WTC11 (cell line): Measurements from ENCODE around the gene TIE1. TPM values are rescaled to one million over a fixed set of nuclear protein-coding genes. Genes with fewer than 3 reads are reported as not detected.

Experiments used
- ATAC-seq: fragments of 200-7000 bp; cut with Tn5 transposase; 2 replicates; pipeline ENCODE4 v1.10.0; 2021; ENCODE audit warnings: mild to moderate bottlenecking, moderate library complexity
- CTCF ChIA-PET: fragments of 300-600 bp; sonication (Branson Sonifier 250); formaldehyde crosslinking; loops from one replicate; lab custom pipeline; 2021; ENCODE audit warnings: antibody characterized with exemption; lab: Charles Lee
- POLR2A ChIA-PET: fragments of 350-600 bp; sonication (Branson Sonifier 250); formaldehyde crosslinking; loops from one replicate; lab custom pipeline; 2021; ENCODE audit warnings: antibody characterized with exemption; lab: Charles Lee
- DNase-seq: peaks from one replicate; pipeline ENCODE4 v3.0.0; 2021; ENCODE audit warnings: low spot score
- H3K27ac Mint-ChIP-seq: 2 replicates; pipeline ENCODE4 v1.8.0; 2021; ENCODE audit warnings: mixed read lengths
- H3K27me3 Mint-ChIP-seq: 2 replicates; pipeline ENCODE4 v1.8.0; 2021; ENCODE audit warnings: low read depth, mild to moderate bottlenecking, moderate library complexity, mixed read lengths
- H3K36me3 Mint-ChIP-seq: 2 replicates; pipeline ENCODE4 v1.8.0; 2021; ENCODE audit warnings: mixed read lengths
- H3K4me1 Mint-ChIP-seq: 2 replicates; pipeline ENCODE4 v1.8.0; 2022; ENCODE audit warnings: mixed read lengths
- H3K4me3 Mint-ChIP-seq: 2 replicates; pipeline ENCODE4 v1.8.0; 2021; ENCODE audit warnings: mild to moderate bottlenecking, moderate library complexity, mixed read lengths
- H3K9me3 Mint-ChIP-seq: 2 replicates; pipeline ENCODE4 v1.8.0; 2021; ENCODE audit warnings: mixed read lengths
- FOXJ3 ChIP-seq: sonication (generic); formaldehyde crosslinking; IDR thresholded peaks from 2 replicates; pipeline ENCODE4 v1.9.0; 2021; ENCODE audit warnings: missing genetic modification reagents, mild to moderate bottlenecking, borderline replicate concordance
- IRF2 ChIP-seq: sonication (generic); formaldehyde crosslinking; IDR thresholded peaks from 2 replicates; pipeline ENCODE4 v1.8.0; 2022; ENCODE audit warnings: low read depth, missing genetic modification reagents, borderline replicate concordance
- KAT7 ChIP-seq: sonication (generic); formaldehyde crosslinking; IDR thresholded peaks from 2 replicates; pipeline ENCODE4 v1.8.1; 2023; ENCODE audit warnings: missing genetic modification reagents, mild to moderate bottlenecking, borderline replicate concordance
- NR3C1 ChIP-seq: sonication (generic); formaldehyde crosslinking; conservative IDR thresholded peaks from 2 replicates; pipeline ENCODE4 v1.8.1; 2023; ENCODE audit warnings: low read depth, mild to moderate bottlenecking, missing genetic modification reagents
- PRRX2 ChIP-seq: fragments of 250-450 bp; sonication (Bioruptor Pico); IDR thresholded peaks from 2 replicates; pipeline ENCODE4 v1.8.0; 2021; ENCODE audit warnings: mild to moderate bottlenecking
- SMAD3 ChIP-seq: sonication (generic); formaldehyde crosslinking; IDR thresholded peaks from 2 replicates; pipeline ENCODE4 v1.8.0; 2022; ENCODE audit warnings: missing genetic modification reagents, mild to moderate bottlenecking, borderline replicate concordance
- SP1 ChIP-seq: sonication (generic); formaldehyde crosslinking; conservative IDR thresholded peaks from 2 replicates; pipeline ENCODE4 v1.8.1; 2022; ENCODE audit warnings: missing genetic modification reagents
- ZBTB21 ChIP-seq: sonication (generic); formaldehyde crosslinking; IDR thresholded peaks from 2 replicates; pipeline ENCODE4 v1.8.1; 2023; ENCODE audit warnings: mild to moderate bottlenecking, missing genetic modification reagents, borderline replicate concordance
- ZNF138 ChIP-seq: sonication (generic); formaldehyde crosslinking; conservative IDR thresholded peaks from 2 replicates; pipeline ENCODE4 v1.8.1; 2022; ENCODE audit warnings: mild to moderate bottlenecking, moderate library complexity, missing genetic modification reagents
- ZNF317 ChIP-seq: sonication (generic); formaldehyde crosslinking; IDR thresholded peaks from 2 replicates; pipeline ENCODE4 v1.8.1; 2023; ENCODE audit warnings: low read depth, mild to moderate bottlenecking, moderate library complexity, missing genetic modification reagents, borderline replicate concordance
- ZNF396 ChIP-seq: fragments of 250-450 bp; sonication (Bioruptor Pico); IDR thresholded peaks from 2 replicates; pipeline ENCODE4 v1.8.0; 2021; ENCODE audit warnings: mild to moderate bottlenecking, moderate library complexity, borderline replicate concordance
- total RNA-seq: library from RNA; stranded (reverse); gene quantifications from 3 replicates; pipeline ENCODE4 v1.2.3, GENCODE V29; 2021
- TF ChIP-seq, protein P1 (sequence below): sonication (generic); formaldehyde crosslinking; IDR thresholded peaks from 2 replicates; pipeline ENCODE4 v1.8.1; 2022; ENCODE audit warnings: low read depth, missing genetic modification reagents, borderline replicate concordance
- TF ChIP-seq, protein P2 (sequence below): sonication (generic); formaldehyde crosslinking; IDR thresholded peaks from 2 replicates; pipeline ENCODE4 v1.8.1; 2023; ENCODE audit warnings: mild to moderate bottlenecking, missing genetic modification reagents, moderate library complexity
- TF ChIP-seq, protein P3 (sequence below): sonication (generic); formaldehyde crosslinking; conservative IDR thresholded peaks from 2 replicates; pipeline ENCODE4 v1.8.1; 2022; ENCODE audit warnings: mild to moderate bottlenecking, missing genetic modification reagents
- TF ChIP-seq, protein P4 (sequence below): sonication (generic); formaldehyde crosslinking; IDR thresholded peaks from 2 replicates; pipeline ENCODE4 v1.8.1; 2022; ENCODE audit warnings: mild to moderate bottlenecking, missing genetic modification reagents, moderate library complexity, borderline replicate concordance
- TF ChIP-seq, protein P5 (sequence below): sonication (generic); formaldehyde crosslinking; IDR thresholded peaks from 2 replicates; pipeline ENCODE4 v1.8.1; 2022; ENCODE audit warnings: low read depth, mild to moderate bottlenecking, moderate library complexity, missing genetic modification reagents, borderline replicate concordance
- TF ChIP-seq, protein P6 (sequence below): sonication (generic); formaldehyde crosslinking; IDR thresholded peaks from 2 replicates; pipeline ENCODE4 v1.8.1; 2023; ENCODE audit warnings: mild to moderate bottlenecking, missing genetic modification reagents, moderate library complexity
- TF ChIP-seq, protein P7 (sequence below): fragments of 200-600 bp; IDR thresholded peaks from 2 replicates; pipeline ENCODE4 v1.8.0; 2022; ENCODE audit warnings: antibody characterized with exemption
- TF ChIP-seq, protein P8 (sequence below): sonication (generic); formaldehyde crosslinking; IDR thresholded peaks from 2 replicates; pipeline ENCODE4 v1.8.0; 2022; ENCODE audit warnings: missing genetic modification reagents

Gene TIE1
- total RNA-seq, 1 experiment from 2014 or later: 2.5 TPM

DNA sequence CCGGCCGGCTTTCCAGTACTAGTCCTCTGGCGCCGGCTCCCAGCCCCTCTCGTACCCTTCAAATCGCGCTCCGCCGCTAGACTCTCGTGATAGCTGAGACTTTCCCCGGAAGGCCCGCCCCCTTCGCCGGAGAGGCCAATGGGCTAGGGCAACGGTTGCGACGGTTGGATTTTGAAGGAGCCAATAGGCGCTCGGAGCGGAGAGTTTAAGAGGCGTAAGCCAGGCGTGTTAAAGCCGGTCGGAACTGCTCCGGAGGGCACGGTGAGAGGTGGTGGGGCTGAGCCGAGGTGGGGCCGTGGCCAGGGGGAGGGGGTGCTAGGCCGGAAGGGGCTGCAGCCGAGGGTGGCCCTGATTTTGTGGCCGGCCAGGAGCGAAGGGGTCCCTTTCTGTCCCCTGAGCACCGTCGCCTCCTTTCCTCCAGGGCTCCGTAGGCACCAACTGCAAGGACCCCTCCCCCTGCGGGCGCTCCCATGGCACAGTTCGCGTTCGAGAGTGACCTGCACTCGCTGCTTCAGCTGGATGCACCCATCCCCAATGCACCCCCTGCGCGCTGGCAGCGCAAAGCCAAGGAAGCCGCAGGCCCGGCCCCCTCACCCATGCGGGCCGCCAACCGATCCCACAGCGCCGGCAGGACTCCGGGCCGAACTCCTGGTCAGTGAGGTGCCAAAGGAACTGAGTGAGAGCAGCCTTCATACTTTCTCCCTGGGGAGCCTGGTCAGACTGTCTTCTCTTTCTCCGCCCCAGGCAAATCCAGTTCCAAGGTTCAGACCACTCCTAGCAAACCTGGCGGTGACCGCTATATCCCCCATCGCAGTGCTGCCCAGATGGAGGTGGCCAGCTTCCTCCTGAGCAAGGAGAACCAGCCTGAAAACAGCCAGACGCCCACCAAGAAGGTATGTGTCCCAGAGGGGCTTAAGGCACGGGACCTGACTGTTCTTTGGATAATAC lies 58.2 kb downstream of the TIE1 start, which contains the start of gene CDC20 (continued):
- TF ChIP-seq, protein P1, sequence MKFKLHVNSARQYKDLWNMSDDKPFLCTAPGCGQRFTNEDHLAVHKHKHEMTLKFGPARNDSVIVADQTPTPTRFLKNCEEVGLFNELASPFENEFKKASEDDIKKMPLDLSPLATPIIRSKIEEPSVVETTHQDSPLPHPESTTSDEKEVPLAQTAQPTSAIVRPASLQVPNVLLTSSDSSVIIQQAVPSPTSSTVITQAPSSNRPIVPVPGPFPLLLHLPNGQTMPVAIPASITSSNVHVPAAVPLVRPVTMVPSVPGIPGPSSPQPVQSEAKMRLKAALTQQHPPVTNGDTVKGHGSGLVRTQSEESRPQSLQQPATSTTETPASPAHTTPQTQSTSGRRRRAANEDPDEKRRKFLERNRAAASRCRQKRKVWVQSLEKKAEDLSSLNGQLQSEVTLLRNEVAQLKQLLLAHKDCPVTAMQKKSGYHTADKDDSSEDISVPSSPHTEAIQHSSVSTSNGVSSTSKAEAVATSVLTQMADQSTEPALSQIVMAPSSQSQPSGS (CRISPR knock-in tag): no peak
- TF ChIP-seq SP1 (peak; percentile 57; the same call in 1 of the 2 replicates), SMAD3 (CRISPR knock-in tag) (no peak)
- TF ChIP-seq, all 79 proteins: peak for 18

DNA sequence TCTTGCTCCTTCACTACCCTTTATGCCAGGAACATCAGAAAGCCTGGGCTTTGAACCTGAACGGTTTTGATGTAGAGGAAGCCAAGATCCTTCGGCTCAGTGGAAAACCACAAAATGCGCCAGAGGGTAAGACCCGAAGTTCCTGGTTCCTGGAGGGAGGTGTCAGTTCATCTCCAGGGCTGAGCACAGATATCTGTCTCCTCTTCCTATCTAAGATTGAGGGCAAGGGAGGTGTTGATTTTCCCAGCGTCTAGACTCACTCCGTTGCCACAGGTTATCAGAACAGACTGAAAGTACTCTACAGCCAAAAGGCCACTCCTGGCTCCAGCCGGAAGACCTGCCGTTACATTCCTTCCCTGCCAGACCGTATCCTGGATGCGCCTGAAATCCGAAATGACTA lies 58.9 kb downstream of the TIE1 start:
- peak overlapping the region; percentile 91 for H3K27ac Mint-ChIP-seq
- TF ChIP-seq PRRX2 (no peak), NR3C1 (no peak), IRF2 (CRISPR knock-in tag) (no peak)
- TF ChIP-seq, protein P2, sequence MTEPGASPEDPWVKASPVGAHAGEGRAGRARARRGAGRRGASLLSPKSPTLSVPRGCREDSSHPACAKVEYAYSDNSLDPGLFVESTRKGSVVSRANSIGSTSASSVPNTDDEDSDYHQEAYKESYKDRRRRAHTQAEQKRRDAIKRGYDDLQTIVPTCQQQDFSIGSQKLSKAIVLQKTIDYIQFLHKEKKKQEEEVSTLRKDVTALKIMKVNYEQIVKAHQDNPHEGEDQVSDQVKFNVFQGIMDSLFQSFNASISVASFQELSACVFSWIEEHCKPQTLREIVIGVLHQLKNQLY (CRISPR knock-in tag): no peak
- TF ChIP-seq, protein P3, sequence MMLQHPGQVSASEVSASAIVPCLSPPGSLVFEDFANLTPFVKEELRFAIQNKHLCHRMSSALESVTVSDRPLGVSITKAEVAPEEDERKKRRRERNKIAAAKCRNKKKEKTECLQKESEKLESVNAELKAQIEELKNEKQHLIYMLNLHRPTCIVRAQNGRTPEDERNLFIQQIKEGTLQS: no peak

DNA sequence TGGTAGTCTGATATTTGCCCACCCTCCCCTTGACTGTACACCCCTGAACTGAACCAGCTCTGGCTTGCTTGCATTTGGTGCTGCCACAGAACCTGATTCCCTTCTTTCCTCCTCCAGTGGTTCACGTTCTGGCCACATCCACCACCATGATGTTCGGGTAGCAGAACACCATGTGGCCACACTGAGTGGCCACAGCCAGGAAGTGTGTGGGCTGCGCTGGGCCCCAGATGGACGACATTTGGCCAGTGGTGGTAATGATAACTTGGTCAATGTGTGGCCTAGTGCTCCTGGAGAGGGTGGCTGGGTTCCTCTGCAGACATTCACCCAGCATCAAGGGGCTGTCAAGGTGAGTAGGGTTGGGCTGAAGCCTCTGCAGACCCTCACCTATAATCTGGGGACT lies 59.8 kb downstream of the TIE1 start:
- Mint-ChIP-seq H3K4me3 (peak overlapping the region; percentile 93), H3K27me3 (no peaks in the 10 kb centered on the region), H3K36me3 (peaks cover 65% of the 10 kb centered on the region), H3K27ac (peak overlapping the region; percentile 90), H3K9me3 (no peaks in the 10 kb centered on the region), H3K4me1 (peaks cover 32% of the 10 kb centered on the region)
- no peak for ATAC-seq
- DNase-seq: no peak
- POLR2A ChIA-PET: no interaction called here
- CTCF ChIA-PET: interaction anchor here (1.4 kb wide), 1 partner anchor 75 kb away, joined by 3 read pairs; the partner anchor contains the start of gene C1orf210
- TF ChIP-seq ZBTB21 (CRISPR knock-in tag) (no peak), FOXJ3 (CRISPR knock-in tag) (no peak), ZNF317 (CRISPR knock-in tag) (no peak), ZNF396 (CRISPR knock-in tag) (no peak), KAT7 (CRISPR knock-in tag) (no peak), ZNF138 (CRISPR knock-in tag) (no peak), PRRX2 (no peak)
- TF ChIP-seq, protein P4, sequence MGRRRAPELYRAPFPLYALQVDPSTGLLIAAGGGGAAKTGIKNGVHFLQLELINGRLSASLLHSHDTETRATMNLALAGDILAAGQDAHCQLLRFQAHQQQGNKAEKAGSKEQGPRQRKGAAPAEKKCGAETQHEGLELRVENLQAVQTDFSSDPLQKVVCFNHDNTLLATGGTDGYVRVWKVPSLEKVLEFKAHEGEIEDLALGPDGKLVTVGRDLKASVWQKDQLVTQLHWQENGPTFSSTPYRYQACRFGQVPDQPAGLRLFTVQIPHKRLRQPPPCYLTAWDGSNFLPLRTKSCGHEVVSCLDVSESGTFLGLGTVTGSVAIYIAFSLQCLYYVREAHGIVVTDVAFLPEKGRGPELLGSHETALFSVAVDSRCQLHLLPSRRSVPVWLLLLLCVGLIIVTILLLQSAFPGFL (CRISPR knock-in tag): no peak
- TF ChIP-seq, protein P5, sequence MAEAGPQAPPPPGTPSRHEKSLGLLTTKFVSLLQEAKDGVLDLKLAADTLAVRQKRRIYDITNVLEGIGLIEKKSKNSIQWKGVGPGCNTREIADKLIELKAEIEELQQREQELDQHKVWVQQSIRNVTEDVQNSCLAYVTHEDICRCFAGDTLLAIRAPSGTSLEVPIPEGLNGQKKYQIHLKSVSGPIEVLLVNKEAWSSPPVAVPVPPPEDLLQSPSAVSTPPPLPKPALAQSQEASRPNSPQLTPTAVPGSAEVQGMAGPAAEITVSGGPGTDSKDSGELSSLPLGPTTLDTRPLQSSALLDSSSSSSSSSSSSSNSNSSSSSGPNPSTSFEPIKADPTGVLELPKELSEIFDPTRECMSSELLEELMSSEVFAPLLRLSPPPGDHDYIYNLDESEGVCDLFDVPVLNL (CRISPR knock-in tag): no peak
- TF ChIP-seq, protein P6, sequence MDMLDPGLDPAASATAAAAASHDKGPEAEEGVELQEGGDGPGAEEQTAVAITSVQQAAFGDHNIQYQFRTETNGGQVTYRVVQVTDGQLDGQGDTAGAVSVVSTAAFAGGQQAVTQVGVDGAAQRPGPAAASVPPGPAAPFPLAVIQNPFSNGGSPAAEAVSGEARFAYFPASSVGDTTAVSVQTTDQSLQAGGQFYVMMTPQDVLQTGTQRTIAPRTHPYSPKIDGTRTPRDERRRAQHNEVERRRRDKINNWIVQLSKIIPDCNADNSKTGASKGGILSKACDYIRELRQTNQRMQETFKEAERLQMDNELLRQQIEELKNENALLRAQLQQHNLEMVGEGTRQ (CRISPR knock-in tag): no peak
- TF ChIP-seq, protein P7, sequence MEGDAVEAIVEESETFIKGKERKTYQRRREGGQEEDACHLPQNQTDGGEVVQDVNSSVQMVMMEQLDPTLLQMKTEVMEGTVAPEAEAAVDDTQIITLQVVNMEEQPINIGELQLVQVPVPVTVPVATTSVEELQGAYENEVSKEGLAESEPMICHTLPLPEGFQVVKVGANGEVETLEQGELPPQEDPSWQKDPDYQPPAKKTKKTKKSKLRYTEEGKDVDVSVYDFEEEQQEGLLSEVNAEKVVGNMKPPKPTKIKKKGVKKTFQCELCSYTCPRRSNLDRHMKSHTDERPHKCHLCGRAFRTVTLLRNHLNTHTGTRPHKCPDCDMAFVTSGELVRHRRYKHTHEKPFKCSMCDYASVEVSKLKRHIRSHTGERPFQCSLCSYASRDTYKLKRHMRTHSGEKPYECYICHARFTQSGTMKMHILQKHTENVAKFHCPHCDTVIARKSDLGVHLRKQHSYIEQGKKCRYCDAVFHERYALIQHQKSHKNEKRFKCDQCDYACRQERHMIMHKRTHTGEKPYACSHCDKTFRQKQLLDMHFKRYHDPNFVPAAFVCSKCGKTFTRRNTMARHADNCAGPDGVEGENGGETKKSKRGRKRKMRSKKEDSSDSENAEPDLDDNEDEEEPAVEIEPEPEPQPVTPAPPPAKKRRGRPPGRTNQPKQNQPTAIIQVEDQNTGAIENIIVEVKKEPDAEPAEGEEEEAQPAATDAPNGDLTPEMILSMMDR: no peak
- TF ChIP-seq, protein P8, sequence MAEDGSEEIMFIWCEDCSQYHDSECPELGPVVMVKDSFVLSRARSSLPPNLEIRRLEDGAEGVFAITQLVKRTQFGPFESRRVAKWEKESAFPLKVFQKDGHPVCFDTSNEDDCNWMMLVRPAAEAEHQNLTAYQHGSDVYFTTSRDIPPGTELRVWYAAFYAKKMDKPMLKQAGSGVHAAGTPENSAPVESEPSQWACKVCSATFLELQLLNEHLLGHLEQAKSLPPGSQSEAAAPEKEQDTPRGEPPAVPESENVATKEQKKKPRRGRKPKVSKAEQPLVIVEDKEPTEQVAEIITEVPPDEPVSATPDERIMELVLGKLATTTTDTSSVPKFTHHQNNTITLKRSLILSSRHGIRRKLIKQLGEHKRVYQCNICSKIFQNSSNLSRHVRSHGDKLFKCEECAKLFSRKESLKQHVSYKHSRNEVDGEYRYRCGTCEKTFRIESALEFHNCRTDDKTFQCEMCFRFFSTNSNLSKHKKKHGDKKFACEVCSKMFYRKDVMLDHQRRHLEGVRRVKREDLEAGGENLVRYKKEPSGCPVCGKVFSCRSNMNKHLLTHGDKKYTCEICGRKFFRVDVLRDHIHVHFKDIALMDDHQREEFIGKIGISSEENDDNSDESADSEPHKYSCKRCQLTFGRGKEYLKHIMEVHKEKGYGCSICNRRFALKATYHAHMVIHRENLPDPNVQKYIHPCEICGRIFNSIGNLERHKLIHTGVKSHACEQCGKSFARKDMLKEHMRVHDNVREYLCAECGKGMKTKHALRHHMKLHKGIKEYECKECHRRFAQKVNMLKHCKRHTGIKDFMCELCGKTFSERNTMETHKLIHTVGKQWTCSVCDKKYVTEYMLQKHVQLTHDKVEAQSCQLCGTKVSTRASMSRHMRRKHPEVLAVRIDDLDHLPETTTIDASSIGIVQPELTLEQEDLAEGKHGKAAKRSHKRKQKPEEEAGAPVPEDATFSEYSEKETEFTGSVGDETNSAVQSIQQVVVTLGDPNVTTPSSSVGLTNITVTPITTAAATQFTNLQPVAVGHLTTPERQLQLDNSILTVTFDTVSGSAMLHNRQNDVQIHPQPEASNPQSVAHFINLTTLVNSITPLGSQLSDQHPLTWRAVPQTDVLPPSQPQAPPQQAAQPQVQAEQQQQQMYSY (CRISPR knock-in tag): no peak

More for the DNA sequence above, 58.9 kb downstream of the TIE1 start:
- Mint-ChIP-seq H3K9me3 (no peaks in the 10 kb centered on the region), H3K36me3 (peaks cover 61% of the 10 kb centered on the region), H3K27me3 (no peaks in the 10 kb centered on the region), H3K4me3 (peak overlapping the region; percentile 93), H3K4me1 (peaks cover 29% of the 10 kb centered on the region)
- ChIA-PET POLR2A (interaction anchor here (1.4 to 2.2 kb wide), 4 partner anchors 8 to 285 kb away, joined by 5 to 17 read pairs (median 14); partner anchors contain the start of genes C1orf210, ELOVL1, MED8 and SZT2), CTCF (interaction anchor here (1.4 to 2.8 kb wide), 4 partner anchors 43 to 74 kb away, joined by 3 to 25 read pairs (median 11); partner anchors contain the start of gene C1orf210)
- ATAC-seq: no peak
- no peak for DNase-seq
